AG10803 (cell line): ENCODE results near the gene CCPG1.
"Not testable (repeated sequence)": the region's sequence is repeated elsewhere in the genome, so short reads cannot be mapped to it uniquely, and the experiment has no call there.

Experiments used
- DNase-seq: peaks from one replicate; pipeline ENCODE4 v3.0.0; 2010; ENCODE audit warnings: low read depth
- H3K4me3 ChIP-seq: 2 replicates; pipeline ENCODE4 v1.5.1; 2011; ENCODE audit warnings: mild to moderate bottlenecking, low read length, control low read depth
- TF ChIP-seq, protein P1 (sequence below): conservative IDR thresholded peaks from 2 replicates; pipeline ENCODE4 v1.5.1; 2011; ENCODE audit warnings: mild to moderate bottlenecking, low read length, control low read depth, inconsistent platforms

The CCPG1 gene

DNA sequence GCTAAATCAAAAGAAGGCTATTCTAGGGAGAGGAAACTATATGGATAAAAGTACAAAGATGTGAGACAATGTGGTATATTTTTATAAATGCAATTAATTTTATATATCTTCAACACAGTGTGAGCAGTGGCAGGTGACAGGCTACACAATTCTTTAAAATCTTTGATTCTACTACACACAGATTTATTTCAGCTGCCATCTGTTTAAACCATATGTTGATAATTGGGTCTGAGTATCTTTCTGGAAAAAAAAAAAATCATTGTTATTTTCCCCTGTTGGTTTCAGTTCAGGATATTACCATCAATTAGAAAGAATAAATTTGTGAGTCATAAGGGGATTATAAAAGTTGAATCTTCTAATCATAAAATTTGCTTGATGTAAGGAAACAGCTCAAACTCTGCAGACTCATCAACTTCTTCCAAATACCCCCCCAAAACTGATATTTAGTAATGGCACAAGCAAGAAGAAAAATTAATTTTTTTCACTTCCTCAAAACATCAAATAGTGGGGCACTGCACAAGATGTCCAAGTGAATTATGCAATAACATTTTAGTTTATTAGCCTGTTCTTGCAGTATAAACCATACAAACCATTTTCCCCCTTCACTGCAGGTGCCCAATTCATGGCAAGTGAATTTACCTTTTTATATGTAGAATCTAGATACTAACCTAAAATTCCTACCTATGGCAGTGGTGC is 12.2 kb upstream of the CCPG1 start:
- TF ChIP-seq, protein P1, sequence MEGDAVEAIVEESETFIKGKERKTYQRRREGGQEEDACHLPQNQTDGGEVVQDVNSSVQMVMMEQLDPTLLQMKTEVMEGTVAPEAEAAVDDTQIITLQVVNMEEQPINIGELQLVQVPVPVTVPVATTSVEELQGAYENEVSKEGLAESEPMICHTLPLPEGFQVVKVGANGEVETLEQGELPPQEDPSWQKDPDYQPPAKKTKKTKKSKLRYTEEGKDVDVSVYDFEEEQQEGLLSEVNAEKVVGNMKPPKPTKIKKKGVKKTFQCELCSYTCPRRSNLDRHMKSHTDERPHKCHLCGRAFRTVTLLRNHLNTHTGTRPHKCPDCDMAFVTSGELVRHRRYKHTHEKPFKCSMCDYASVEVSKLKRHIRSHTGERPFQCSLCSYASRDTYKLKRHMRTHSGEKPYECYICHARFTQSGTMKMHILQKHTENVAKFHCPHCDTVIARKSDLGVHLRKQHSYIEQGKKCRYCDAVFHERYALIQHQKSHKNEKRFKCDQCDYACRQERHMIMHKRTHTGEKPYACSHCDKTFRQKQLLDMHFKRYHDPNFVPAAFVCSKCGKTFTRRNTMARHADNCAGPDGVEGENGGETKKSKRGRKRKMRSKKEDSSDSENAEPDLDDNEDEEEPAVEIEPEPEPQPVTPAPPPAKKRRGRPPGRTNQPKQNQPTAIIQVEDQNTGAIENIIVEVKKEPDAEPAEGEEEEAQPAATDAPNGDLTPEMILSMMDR: no peak
- DNase-seq: no peak
- no peak overlapping the region for H3K4me3 ChIP-seq

DNA sequence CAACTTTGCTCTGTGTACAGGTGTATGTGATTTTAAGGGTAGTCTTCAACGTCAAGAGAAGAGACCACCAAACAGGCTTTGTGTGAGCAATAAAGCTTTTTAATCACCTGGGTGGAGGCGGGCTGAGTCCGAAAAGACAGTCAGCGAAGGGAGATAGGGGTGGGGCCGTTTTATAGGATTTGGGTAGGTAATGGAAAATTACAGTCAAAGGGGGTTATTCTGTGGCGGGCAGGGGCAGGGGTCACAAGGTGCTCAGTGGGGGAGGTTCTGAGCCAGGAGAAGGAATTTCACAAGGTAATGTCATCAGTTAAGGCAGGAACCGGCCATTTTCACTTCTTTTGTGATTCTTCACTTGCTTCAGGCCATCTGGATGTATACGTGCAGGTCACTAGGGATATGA is 9.5 kb upstream of the CCPG1 start:
- not testable (repeated sequence) for H3K4me3 ChIP-seq, DNase-seq

DNA sequence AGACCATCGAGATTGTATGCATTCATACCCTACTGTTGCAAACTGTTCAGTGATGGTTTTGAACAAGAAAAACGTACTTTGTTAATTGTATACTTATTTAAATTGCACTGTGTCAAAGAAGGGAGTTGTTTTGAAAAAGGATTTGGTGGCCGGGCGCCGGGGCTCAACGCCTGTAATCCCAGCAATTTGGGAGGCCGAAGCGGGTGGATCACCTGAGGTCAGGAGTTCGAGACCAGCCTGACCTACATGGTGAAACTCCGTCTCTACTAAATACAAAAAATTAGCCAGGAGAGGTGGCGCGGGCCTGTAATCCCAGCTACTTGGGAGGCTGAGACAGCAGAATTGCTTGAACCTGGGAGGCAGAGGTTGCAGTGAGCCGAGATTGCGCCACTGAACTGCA is 817 bp upstream of the CCPG1 start:
- not testable (repeated sequence) for DNase-seq
- peak overlapping the region; percentile 72 for H3K4me3 ChIP-seq

DNA sequence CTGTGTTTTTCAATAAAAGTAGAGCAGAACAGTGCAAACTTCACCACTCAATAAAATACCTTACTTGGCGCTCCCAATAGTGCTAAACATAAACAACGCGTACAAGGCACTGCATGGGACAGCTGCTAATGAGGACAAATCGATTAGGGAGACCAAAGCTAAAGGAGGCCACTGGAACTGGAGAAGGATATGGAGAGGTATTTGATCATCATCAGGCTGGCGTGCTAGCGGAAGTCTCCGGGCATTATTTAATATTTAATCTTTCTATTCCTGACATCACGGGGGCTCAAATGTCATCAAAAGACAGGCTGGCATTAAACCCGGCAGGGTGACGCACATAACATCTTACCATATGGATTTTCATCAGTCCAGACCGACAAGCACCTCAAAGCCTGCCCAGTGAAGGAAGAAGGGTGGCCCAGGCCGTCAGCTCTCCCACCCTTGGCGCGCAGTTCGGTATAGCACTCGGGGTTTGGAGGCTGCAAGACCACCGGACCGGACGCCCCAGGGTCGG is 604 bp downstream of the CCPG1 start:
- DNase-seq: no peak
- TF ChIP-seq, protein P1: no peak

DNA sequence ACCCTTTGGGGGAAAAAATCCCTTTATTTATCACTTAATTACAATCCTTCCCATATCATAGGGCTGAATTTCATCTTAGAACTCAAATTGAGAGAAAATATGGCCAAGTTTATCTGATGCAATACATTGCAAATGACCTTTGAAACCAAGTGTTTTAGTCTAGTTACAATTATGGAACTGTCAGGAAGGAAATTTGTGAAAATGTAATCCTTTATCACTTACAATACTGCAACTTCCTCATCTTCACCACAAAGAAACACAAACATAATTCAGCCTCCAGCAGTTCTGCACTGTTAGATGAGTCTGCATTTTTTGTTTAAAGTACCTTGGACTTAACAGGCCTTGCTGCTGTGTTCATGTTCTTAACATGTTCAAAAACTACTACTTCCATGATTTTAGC is 4.6 kb downstream of the CCPG1 start:
- H3K4me3 ChIP-seq: no peak overlapping the region
- TF ChIP-seq, protein P1: no peak
- peak; percentile 69 for DNase-seq

More for the DNA sequence above, 604 bp downstream of the CCPG1 start:
- peak overlapping the region; percentile 90 for H3K4me3 ChIP-seq

DNA sequence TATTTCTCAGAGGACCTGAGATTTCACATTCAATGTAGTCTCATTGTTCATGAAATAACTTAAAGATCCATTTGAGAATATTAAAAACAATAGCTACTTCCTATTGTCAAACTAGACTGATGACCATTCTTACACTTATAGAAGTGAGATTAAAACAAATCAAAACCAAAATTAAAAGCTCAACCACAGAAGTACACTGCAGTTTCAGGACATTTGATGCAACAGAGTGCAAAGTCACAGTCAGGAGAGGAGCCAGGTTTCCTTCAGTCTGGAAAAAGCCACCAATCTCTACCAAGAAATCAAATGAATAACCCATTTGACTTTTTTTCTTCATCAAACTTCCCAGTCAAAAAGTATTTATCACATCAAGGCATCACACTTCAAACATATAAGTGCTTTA is 5.5 kb downstream of the CCPG1 start:
- TF ChIP-seq, protein P1: no peak
- DNase-seq: peak; percentile 53
- H3K4me3 ChIP-seq: no peak overlapping the region

DNA sequence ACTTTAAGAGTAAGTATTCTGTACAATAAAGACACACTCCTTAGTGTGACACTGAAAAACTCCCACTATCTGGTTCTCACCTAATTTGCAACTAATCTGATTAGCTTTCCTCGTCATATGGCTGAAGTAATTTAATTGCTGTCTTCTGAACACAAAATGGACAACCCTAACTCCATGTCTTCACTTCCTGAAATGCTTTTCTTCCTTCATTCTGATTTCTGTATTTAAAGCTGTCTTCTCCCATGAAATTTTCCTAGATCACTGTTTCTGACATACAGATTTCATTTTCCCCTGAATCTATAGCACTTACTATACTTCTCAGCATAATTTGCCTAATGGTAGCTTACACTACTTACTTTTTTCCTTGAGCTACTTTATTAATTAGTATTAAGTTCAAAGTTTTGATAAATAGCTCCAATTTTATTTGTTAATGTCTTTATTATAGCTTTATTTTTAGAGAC is 6.3 kb downstream of the CCPG1 start:
- TF ChIP-seq, protein P1: no peak
- no peak for DNase-seq
- no peak overlapping the region for H3K4me3 ChIP-seq

DNA sequence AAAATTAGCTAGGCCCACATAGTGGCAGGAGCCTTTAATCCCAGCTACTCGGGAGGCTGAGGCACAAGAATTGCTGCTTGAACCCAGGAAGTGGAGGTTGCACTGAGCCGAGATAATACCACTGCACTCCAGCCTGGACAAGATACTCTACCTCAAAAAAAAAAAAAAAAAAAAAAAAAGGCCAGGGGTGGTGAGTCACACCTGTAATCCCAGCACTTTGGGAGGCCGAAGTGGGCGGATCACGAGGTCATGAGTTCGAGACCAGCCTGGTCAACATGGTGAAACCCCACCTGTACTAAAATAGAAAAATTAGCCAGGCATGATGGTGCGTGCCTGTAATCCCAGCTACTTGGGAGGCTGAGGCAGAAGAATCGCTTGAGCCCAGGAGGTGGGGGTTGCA is 8.1 kb downstream of the CCPG1 start:
- H3K4me3 ChIP-seq, DNase-seq: not testable (repeated sequence)

DNA sequence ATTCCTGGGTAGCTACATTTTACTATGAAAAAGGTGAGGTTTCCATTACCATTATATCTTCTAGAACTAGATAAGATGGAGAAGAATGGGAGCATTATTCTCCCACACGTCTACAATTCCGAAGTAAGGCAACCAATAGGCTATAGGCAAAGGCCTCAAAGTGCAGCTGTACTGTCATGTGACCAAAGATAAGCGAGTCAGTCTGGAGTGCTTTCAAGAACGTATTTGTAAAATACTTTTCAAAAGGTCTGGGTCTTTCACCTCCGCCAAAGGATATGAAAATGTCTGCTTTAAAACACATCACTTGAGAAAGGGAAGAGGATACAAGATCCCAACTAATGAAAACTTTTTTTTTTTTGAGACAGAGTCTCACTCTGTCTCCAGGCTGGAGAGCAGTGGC is 9.9 kb downstream of the CCPG1 start:
- DNase-seq: no peak
- TF ChIP-seq, protein P1: no peak
- H3K4me3 ChIP-seq: no peak overlapping the region
